Neuronal stem cell (in vitro differentiated cells): ENCODE measurements around the gene SLC6A6. TPM values are rescaled to one million over a fixed set of nuclear protein-coding genes. Genes with fewer than 3 reads are reported as not detected.
A peak's percentile ranks its signal among the peaks of the same experiment; 100 is the strongest.

Experiments
- DNase-seq: peaks from one replicate; pipeline ENCODE4 v3.0.0-alpha.2; 2013; ENCODE audit warnings: low spot score
- H2AFZ ChIP-seq: one replicate; pipeline ENCODE4 v1.6.1; 2013; ENCODE audit warnings: mild to moderate bottlenecking, low read length, inconsistent platforms
- H2AK5ac ChIP-seq: 2 replicates; pipeline ENCODE4 v1.6.1; 2013; ENCODE audit warnings: low read depth, mild to moderate bottlenecking, inconsistent platforms, low read length, moderate library complexity, mixed read lengths
- H2BK120ac ChIP-seq: 2 replicates; pipeline ENCODE4 v1.6.1; 2013; ENCODE audit warnings: low read depth, mild to moderate bottlenecking, inconsistent platforms, low read length, moderate library complexity, mixed read lengths
- H2BK12ac ChIP-seq: one replicate; pipeline ENCODE4 v1.6.1; 2013; ENCODE audit warnings: low read length, inconsistent platforms
- H2BK15ac ChIP-seq: 2 replicates; pipeline ENCODE4 v1.6.1; 2013; ENCODE audit warnings: mild to moderate bottlenecking, low read length, inconsistent platforms, mixed read lengths
- H2BK5ac ChIP-seq: one replicate; pipeline ENCODE4 v1.6.1; 2013; ENCODE audit warnings: inconsistent platforms, mild to moderate bottlenecking, low read length, moderate library complexity
- H3K14ac ChIP-seq: one replicate; pipeline ENCODE4 v1.6.1; 2013; ENCODE audit warnings: low read length, inconsistent platforms
- H3K18ac ChIP-seq: 2 replicates; pipeline ENCODE4 v1.6.1; 2013; ENCODE audit warnings: low read length, inconsistent platforms
- H3K23ac ChIP-seq: 2 replicates; pipeline ENCODE4 v1.6.1; 2013; ENCODE audit warnings: low read depth, mild to moderate bottlenecking, mixed read lengths, low read length, inconsistent platforms; ENCODE audit not compliant: poor library complexity
- H3K27ac ChIP-seq: replicated peaks from 3 replicates; pipeline ENCODE4 v1.5.1; 2013; ENCODE audit warnings: low read length, inconsistent platforms
- H3K27me3 ChIP-seq, 3 experiments: 2 replicates each; pipeline ENCODE4 v1.6.1; 2013; ENCODE audit warnings: low read length in 3 of 3, mild to moderate bottlenecking in 2 of 3, inconsistent platforms in 1 of 3, low read depth in 1 of 3, mixed read lengths in 1 of 3, moderate library complexity in 1 of 3; ENCODE audit not compliant: control insufficient read depth in 3 of 3, insufficient read depth in 3 of 3
- H3K36me3 ChIP-seq, 2 donors: replicated peaks in 1 of 2; 2 replicates each; pipeline ENCODE4 v1.6.1; 2013; ENCODE audit warnings: low read length in 2 of 2; ENCODE audit not compliant: control insufficient read depth in 2 of 2, insufficient read depth in 2 of 2
- H3K4ac ChIP-seq: 2 replicates; pipeline ENCODE4 v1.6.1; 2013; ENCODE audit warnings: inconsistent platforms, mild to moderate bottlenecking, low read length, moderate library complexity
- H3K4me1 ChIP-seq, 2 donors: 1 replicate in 1 of 2; 2 replicates in 1 of 2; pipeline ENCODE4 v1.6.1; 2013; ENCODE audit warnings: low read length in 2 of 2, low read depth in 1 of 2; ENCODE audit not compliant: control insufficient read depth in 2 of 2, insufficient read depth in 1 of 2
- H3K4me2 ChIP-seq: one replicate; pipeline ENCODE4 v1.6.1; 2013; ENCODE audit warnings: mild to moderate bottlenecking, low read length, inconsistent platforms; ENCODE audit not compliant: insufficient read depth, poor library complexity, severe bottlenecking
- H3K4me3 ChIP-seq, 2 donors: 2 replicates each; pipeline ENCODE4 v1.5.1; 2013; ENCODE audit warnings: low read length in 2 of 2, mild to moderate bottlenecking in 2 of 2, inconsistent platforms in 1 of 2, moderate library complexity in 1 of 2
- H3K79me1 ChIP-seq: one replicate; pipeline ENCODE4 v1.6.1; 2013; ENCODE audit warnings: low read depth, mild to moderate bottlenecking, inconsistent platforms, low read length, moderate library complexity
- H3K9ac ChIP-seq: one replicate; pipeline ENCODE4 v1.6.1; 2013; ENCODE audit warnings: mild to moderate bottlenecking, low read depth, low read length, inconsistent platforms; ENCODE audit not compliant: poor library complexity
- H3K9me3 ChIP-seq, 2 donors: replicated peaks in 1 of 2; 2 replicates each; pipeline versions ENCODE3 to v1.6.1; 2013; ENCODE audit warnings: low read length in 2 of 2, mild to moderate bottlenecking in 2 of 2, inconsistent platforms in 1 of 2, low read depth in 1 of 2, mixed read lengths in 1 of 2, moderate library complexity in 1 of 2; ENCODE audit not compliant: control insufficient read depth in 2 of 2, insufficient read depth in 1 of 2
- H4K8ac ChIP-seq: one replicate; pipeline ENCODE4 v1.6.1; 2013; ENCODE audit warnings: low read depth, mild to moderate bottlenecking, inconsistent platforms, low read length, moderate library complexity
- H4K91ac ChIP-seq: one replicate; pipeline ENCODE4 v1.6.1; 2013; ENCODE audit warnings: low read length, low read depth, mild to moderate bottlenecking, inconsistent platforms; ENCODE audit not compliant: poor library complexity
- WGBS, 2 donors: extraction: QIAGEN DNeasy Blood & Tissue Kit; methylation state at CpG; one replicate each; pipeline ENCODE4 v1.1.7; 2013; ENCODE audit warnings: missing lambda C conversion rate in 2 of 2, mixed read lengths in 1 of 2; ENCODE audit not compliant: insufficient read length in 2 of 2, insufficient replicate concordance in 1 of 2; ENCODE audit errors: extremely low coverage in 2 of 2; 5-methylcytosine and 5-hydroxymethylcytosine counted together
- polyA plus RNA-seq, 2 experiments: library from polyadenylated mRNA; stranded (reverse); fragments of 200-250 nt; gene quantifications; one replicate each; pipeline ENCODE4 v1.2.3, GENCODE V29; 2013

The SLC6A6 gene
- 27.6 TPM for polyA plus RNA-seq (2013, experiment 1 of 2)
- polyA plus RNA-seq (2013, experiment 2 of 2) = 30.3 TPM

DNA sequence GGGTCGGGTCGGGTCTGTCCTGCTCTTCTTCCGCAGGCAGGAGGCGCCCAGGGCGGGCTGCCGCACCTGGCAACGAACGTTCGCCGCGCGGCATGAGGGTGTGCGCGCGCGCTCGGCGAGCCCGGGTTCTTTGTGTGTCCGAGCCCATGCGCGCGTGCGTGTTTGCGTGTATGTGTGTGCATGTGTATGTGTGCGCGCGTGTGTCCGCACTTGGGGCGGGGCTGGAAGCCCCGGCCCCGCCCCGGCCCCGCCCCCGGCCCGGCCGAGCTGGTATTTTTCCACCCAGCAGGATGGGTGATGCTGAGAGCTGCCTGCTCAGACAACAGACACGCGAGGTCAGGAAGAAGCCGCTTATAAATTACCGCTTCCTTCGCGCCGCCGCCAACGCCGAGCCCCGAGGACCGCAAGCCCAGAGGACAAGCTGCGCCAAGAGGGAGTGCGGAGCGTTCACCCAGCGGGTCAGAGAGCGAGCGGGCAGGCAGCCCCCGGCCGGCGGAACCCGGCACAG lies at the start of gene SLC6A6:
SLC6A6 (plus strand) TSS at position 303 of the 508 bp plus-strand sequence. CDS start 41,029 bp downstream, outside the sequence.
- Histone ChIP-seq H3K27me3 (peaks cover 0 to 24% (median 0%) of the 10 kb centered on the region in 3 experiments), H3K36me3 (no peaks in the 10 kb centered on the region), H3K79me1 (peaks cover 15% of the 10 kb centered on the region), H3K27ac (peak within 1 kb of the TSS; percentile 91), H3K18ac (peak within 1 kb of the TSS; percentile 98), H2BK12ac (no peak within 1 kb of the TSS), H3K9me3 (no peaks in the 10 kb centered on the region), H2BK120ac (peak within 1 kb of the TSS; percentile 51), H4K91ac (peak within 1 kb of the TSS; percentile 75), H2BK5ac (peak within 1 kb of the TSS; percentile 56), H4K8ac (peak within 1 kb of the TSS; percentile 94), H3K4me1 (peaks cover 11 to 18% of the 10 kb centered on the region in 2 donors), H2AK5ac (peak within 1 kb of the TSS; percentile 83), H2BK15ac (peak within 1 kb of the TSS; percentile 95), H3K23ac (peak within 1 kb of the TSS; percentile 78), H3K4me2 (peak within 1 kb of the TSS; percentile 89), H3K4ac (peak within 1 kb of the TSS; percentile 61), H2AFZ (peak within 1 kb of the TSS; percentile 99), H3K14ac (peak within 1 kb of the TSS; percentile 91), H3K4me3 (peak within 1 kb of the TSS; percentile 89 to 93), H3K9ac (peak within 1 kb of the TSS; percentile 95)
- peak; percentile 96 for DNase-seq
- WGBS, 2 donors = no CpG with 5 or more reads among the region's 59 CpGs

DNA sequence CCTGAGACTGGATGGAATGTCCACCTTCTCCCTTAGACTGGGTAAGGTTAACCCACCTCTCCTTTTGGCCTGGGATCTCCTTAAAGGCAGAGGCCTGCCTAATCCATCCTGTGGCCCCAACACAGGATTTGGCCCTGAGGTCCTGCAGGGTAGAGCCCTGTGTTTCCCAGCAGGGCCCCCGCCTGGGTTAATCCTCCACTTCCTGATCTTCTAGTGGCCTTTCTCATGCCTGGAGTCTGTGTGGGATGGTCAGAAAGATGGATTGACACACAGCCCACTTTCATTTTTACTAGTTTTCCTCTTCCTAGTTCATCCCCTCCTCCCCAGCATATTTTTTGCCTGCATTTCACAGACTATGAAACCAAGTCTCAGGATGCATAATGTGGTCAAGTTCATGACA lies 48.9 kb upstream of the SLC6A6 start:
- Histone ChIP-seq H3K4ac (no peak overlapping the region), H3K27me3 (peaks cover 0 to 39% (median 0%) of the 10 kb centered on the region in 3 experiments), H4K91ac (no peak overlapping the region), H3K23ac (no peak overlapping the region), H3K4me3 (no peak overlapping the region), H3K4me1 (peaks cover 0 to 6% of the 10 kb centered on the region in 2 donors), H3K18ac (peak overlapping the region; percentile 33), H2AK5ac (no peak overlapping the region), H3K27ac (no peak overlapping the region), H3K36me3 (no peaks in the 10 kb centered on the region), H2BK12ac (no peak overlapping the region), H2AFZ (no peak overlapping the region), H2BK120ac (no peak overlapping the region), H2BK15ac (no peak overlapping the region), H3K9me3 (no peaks in the 10 kb centered on the region), H2BK5ac (no peak overlapping the region), H3K79me1 (no peaks in the 10 kb centered on the region), H3K4me2 (no peak overlapping the region), H4K8ac (no peak overlapping the region), H3K14ac (no peak overlapping the region), H3K9ac (no peak overlapping the region)
- no peak for DNase-seq
- no CpG with 5 or more reads among the region's 1 CpG for WGBS, 2 donors

DNA sequence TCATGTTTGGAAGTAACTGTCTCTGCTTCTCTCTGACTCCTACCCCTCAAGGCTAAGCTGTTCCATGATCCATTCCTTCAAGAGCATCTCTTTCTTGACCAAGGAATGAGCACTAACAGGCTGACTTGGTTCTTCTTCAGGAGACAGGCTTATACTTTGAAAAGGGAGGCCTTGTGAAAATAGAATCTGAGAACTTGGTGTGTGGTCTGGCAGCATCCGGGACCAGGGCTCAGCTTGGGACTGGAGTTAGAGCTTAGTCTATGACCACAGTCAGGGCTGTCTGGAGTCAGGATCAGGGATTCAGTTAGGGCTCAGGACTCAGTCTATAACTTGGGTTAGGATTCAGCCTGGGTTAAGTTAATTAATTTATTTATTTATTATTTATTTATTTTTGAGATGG lies 44.9 kb upstream of the SLC6A6 start:
- H3K14ac ChIP-seq = no peak overlapping the region
- no peak overlapping the region for H3K4ac ChIP-seq
- H3K9ac ChIP-seq = no peak overlapping the region
- H4K91ac ChIP-seq = no peak overlapping the region
- no peak for DNase-seq
- peaks cover 0 to 45% (median 0%) of the 10 kb centered on the region in 3 experiments for H3K27me3 ChIP-seq
- H3K79me1 ChIP-seq = no peaks in the 10 kb centered on the region
- H3K9me3 ChIP-seq = no peaks in the 10 kb centered on the region
- no peak overlapping the region for H4K8ac ChIP-seq
- peaks cover 0 to 6% of the 10 kb centered on the region in 2 donors for H3K4me1 ChIP-seq
- no peak overlapping the region for H2BK5ac ChIP-seq
- H3K4me2 ChIP-seq = no peak overlapping the region
- no peak overlapping the region for H2BK15ac ChIP-seq
- H2BK12ac ChIP-seq = no peak overlapping the region
- no peak overlapping the region for H2AFZ ChIP-seq
- no peak overlapping the region for H3K18ac ChIP-seq
- H3K23ac ChIP-seq = no peak overlapping the region
- no CpG with 5 or more reads among the region's 1 CpG for WGBS, 2 donors
- no peak overlapping the region for H2BK120ac ChIP-seq
- no peaks in the 10 kb centered on the region for H3K36me3 ChIP-seq
- H3K27ac ChIP-seq = no peak overlapping the region
- H2AK5ac ChIP-seq = no peak overlapping the region
- no peak overlapping the region for H3K4me3 ChIP-seq

DNA sequence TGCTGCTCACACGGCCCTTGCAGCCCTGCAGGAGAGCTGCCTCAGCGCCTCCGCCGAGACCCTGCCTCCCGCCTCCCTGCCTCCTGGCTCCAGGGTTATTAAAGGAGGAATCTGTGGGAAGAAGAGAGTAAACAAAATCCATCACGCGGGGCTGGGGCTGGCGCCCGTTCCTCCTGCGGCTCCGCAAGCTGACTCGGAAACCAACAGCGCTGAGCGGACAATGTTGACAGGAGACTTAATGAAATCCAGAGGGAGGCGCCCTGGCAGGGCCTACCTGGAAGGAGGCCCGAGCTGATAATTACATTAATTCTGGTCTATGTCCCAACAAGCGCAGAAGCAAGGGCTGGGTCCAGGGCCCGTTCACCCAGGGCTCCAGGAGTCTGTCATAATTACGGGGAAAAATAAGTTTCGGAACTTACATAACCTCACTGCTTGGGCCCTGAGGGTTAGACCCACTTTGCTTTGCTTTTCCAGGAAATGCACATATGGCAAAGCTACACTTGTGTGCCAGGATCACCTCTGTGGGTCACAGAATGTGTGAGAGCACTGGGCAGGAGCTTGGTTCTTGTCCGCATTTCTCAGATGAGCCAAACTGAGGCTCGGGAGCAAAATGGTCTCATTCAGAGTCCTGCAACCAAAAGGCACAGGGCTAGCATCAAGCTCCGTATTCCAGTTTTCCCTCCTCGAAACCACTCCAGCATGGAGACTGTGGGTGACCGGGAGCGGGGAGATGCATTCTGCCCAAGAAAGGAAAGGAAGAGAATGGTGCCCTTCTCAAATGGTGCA lies 43.8 kb upstream of the SLC6A6 start:
- H2BK120ac ChIP-seq = no peak overlapping the region
- H3K4me2 ChIP-seq = no peak overlapping the region
- H2BK5ac ChIP-seq = no peak overlapping the region
- no peak overlapping the region for H3K23ac ChIP-seq
- H3K4me1 ChIP-seq = peaks cover 0 to 1% of the 10 kb centered on the region in 2 donors
- no peaks in the 10 kb centered on the region for H3K36me3 ChIP-seq
- no peak overlapping the region for H3K9ac ChIP-seq
- H3K4ac ChIP-seq = no peak overlapping the region
- H3K4me3 ChIP-seq = no peak overlapping the region
- H4K8ac ChIP-seq = no peak overlapping the region
- peaks cover 0 to 43% (median 0%) of the 10 kb centered on the region in 3 experiments for H3K27me3 ChIP-seq
- no CpG with 5 or more reads among the region's 26 CpGs for WGBS, 2 donors
- H3K79me1 ChIP-seq = no peaks in the 10 kb centered on the region
- no peak overlapping the region for H3K18ac ChIP-seq
- no peak overlapping the region for H2AK5ac ChIP-seq
- H2BK12ac ChIP-seq = no peak overlapping the region
- H4K91ac ChIP-seq = peak overlapping the region; percentile 15
- no peak for DNase-seq
- no peak overlapping the region for H2BK15ac ChIP-seq
- H3K14ac ChIP-seq = no peak overlapping the region
- no peak overlapping the region for H3K27ac ChIP-seq
- no peaks in the 10 kb centered on the region for H3K9me3 ChIP-seq
- peak overlapping the region; percentile 57 for H2AFZ ChIP-seq
